HepG2 (cell line): ENCODE results near the gene PCED1B. TPM values are rescaled to one million over a fixed set of nuclear protein-coding genes. Genes with fewer than 3 reads are reported as not detected.

Experiments used
- ATAC-seq: fragments of 200-7000 bp; cut with Tn5 transposase; 3 replicates; pipeline ENCODE4 v1.9.1; 2020; ENCODE audit warnings: mild to moderate bottlenecking, moderate library complexity
- BruUV-seq: library from RNA; stranded (reverse); fragments of 400-500 nt; replicated peaks from 2 replicates; lab custom pipeline; 2021; lab: Mats Ljungman, UMichigan
- CTCF ChIA-PET: fragments of 300-600 bp; formaldehyde crosslinking; extraction: SDS; loops from one replicate; lab custom pipeline; 2021; ENCODE audit warnings: low total read pairs, inconsistent platforms, low intra/inter-chr PET ratio; lab: Yijun Ruan, JAX
- POLR2A ChIA-PET: fragments of 350-600 bp; sonication (Branson Sonifier 250); formaldehyde crosslinking; loops from one replicate; lab custom pipeline; 2020; ENCODE audit warnings: antibody characterized with exemption, inconsistent platforms; lab: Yijun Ruan, JAX
- DNase-seq: peaks from one replicate; pipeline ENCODE4 v3.0.0-alpha.2; 2015; ENCODE audit warnings: low spot score
- FAIRE-seq: peaks from 3 replicates; lab custom pipeline; 2011; peaks lifted over from hg19 to GRCh38; lab: Jason Lieb, UNC
- H2AFZ ChIP-seq: one replicate; pipeline ENCODE4 v1.6.1; 2011; ENCODE audit warnings: low read length, inconsistent platforms
- H3K27ac ChIP-seq: fragments of 300-600 bp; 3 replicates; pipeline ENCODE4 v1.8.0; 2011; ENCODE audit warnings: mixed run types, mild to moderate bottlenecking, mixed read lengths, low read length, inconsistent platforms; ENCODE audit not compliant: insufficient read depth; ENCODE audit errors: extremely low read length
- H3K27me3 ChIP-seq, 2 experiments: fragments of 200-600 bp in 1 of 2; 2 replicates in 1 of 2; 3 replicates in 1 of 2; pipeline versions ENCODE4 v1.6.0 to v1.8.0; 2011; ENCODE audit warnings: low read length in 2 of 2, mild to moderate bottlenecking in 2 of 2, moderate library complexity in 2 of 2, inconsistent platforms in 1 of 2; ENCODE audit not compliant: insufficient read depth in 2 of 2, control insufficient read depth in 1 of 2
- H3K36me3 ChIP-seq, 2 experiments: fragments of 200-600 bp in 1 of 2; replicated peaks in 1 of 2; 2 replicates in 1 of 2; 3 replicates in 1 of 2; pipeline versions ENCODE4 v1.5.1 to v1.8.0; 2011; ENCODE audit warnings: low read length in 2 of 2, inconsistent platforms in 1 of 2; ENCODE audit not compliant: insufficient read depth in 2 of 2, control insufficient read depth in 1 of 2
- H3K4me1 ChIP-seq: 2 replicates; pipeline ENCODE4 v1.5.1; 2012; ENCODE audit warnings: low read length, inconsistent platforms; ENCODE audit not compliant: insufficient read depth
- H3K4me2 ChIP-seq: 2 replicates; pipeline ENCODE4 v1.6.0; 2011; ENCODE audit warnings: low read depth, low read length, inconsistent platforms
- H3K4me3 ChIP-seq, 3 experiments: fragments of 200-600 bp in 1 of 3; sonication (generic), shearing (Covaris generic) in 1 of 3; replicated peaks in 1 of 3; 2 replicates each; pipeline ENCODE4 v1.5.1; 2011 to 2016; ENCODE audit warnings: low read length in 3 of 3, inconsistent platforms in 2 of 3, low read depth in 2 of 3, mild to moderate bottlenecking in 2 of 3, control low read depth in 1 of 3, mixed read lengths in 1 of 3; ENCODE audit not compliant: insufficient read depth in 1 of 3
- H3K79me2 ChIP-seq: one replicate; pipeline ENCODE4 v1.6.1; 2011; ENCODE audit warnings: low read length, inconsistent platforms; ENCODE audit not compliant: insufficient read depth
- H3K9ac ChIP-seq: 2 replicates; pipeline ENCODE4 v1.6.0; 2011; ENCODE audit warnings: mild to moderate bottlenecking, low read depth, low read length, inconsistent platforms; ENCODE audit not compliant: insufficient read depth
- H3K9me3 ChIP-seq: 2 replicates; pipeline ENCODE4 v1.5.1; 2012; ENCODE audit warnings: mild to moderate bottlenecking, low read length
- H4K20me1 ChIP-seq: 2 replicates; pipeline ENCODE4 v1.6.0; 2011; ENCODE audit warnings: inconsistent platforms, mild to moderate bottlenecking, low read length, moderate library complexity; ENCODE audit not compliant: insufficient read depth
- MTF2 ChIP-seq: sonication (generic); formaldehyde crosslinking; IDR thresholded peaks from 2 replicates; pipeline ENCODE4 v1.5.0; 2020; ENCODE audit warnings: missing genetic modification reagents, borderline replicate concordance
- NFKBIZ ChIP-seq: IDR thresholded peaks from 2 replicates; pipeline ENCODE4 v1.6.1; 2018; ENCODE audit warnings: missing genetic modification reagents, missing compliant biosample characterization
- PCBP1 ChIP-seq: fragments of 200-400 bp; formaldehyde crosslinking; IDR thresholded peaks from 2 replicates; pipeline ENCODE4 v1.6.1; 2017; ENCODE audit warnings: mild to moderate bottlenecking, low read depth, low read length, borderline replicate concordance
- ZNF501 ChIP-seq: sonication (generic); formaldehyde crosslinking; IDR thresholded peaks from 2 replicates; pipeline ENCODE4 v1.5.1; 2020; ENCODE audit warnings: mild to moderate bottlenecking, moderate library complexity, missing genetic modification reagents
- in situ Hi-C: cut with HindIII; loops from 2 replicates; pipeline ENCODE4 v1.10.0; 2017; ENCODE audit warnings: low pct_unique_long_range_greater_than_20kb; ENCODE audit not compliant: extremely low pct_ligation_motif_present
- intact Hi-C: fragments of 100-400 bp; cut with micrococcal nuclease; formaldehyde crosslinking; loops from one replicate; pipeline ENCODE4 v1.10.0; 2022; ENCODE audit not compliant: unreplicated experiment
- polyA plus RNA-seq, 8 experiments: library from polyadenylated mRNA; depleted of rRNA in 3 of 8; stranded (reverse) in 7 of 8; unstranded in 1 of 8; fragments of >200 nt; fragmentation: Illumina TruSeq in 4 of 8; extraction: Trizol in 4 of 8; gene quantifications; 2 replicates each; pipeline versions ENCODE4 v1.2.1 to v1.2.3, GENCODE V29; 2011 to 2016; ENCODE audit warnings: low read depth in 4 of 8, missing spikeins in 1 of 8, mixed read lengths in 1 of 8; ENCODE audit not compliant: insufficient read depth in 1 of 8
- total RNA-seq, 5 experiments: library from RNA; depleted of rRNA; stranded (reverse); fragments of >200 nt; fragmentation: Illumina TruSeq; extraction: Trizol; gene quantifications; 2 replicates each; pipeline ENCODE4 v1.2.3, GENCODE V29; 2016; ENCODE audit warnings: low read depth in 1 of 5
- TF ChIP-seq, protein P1 (sequence below): sonication (generic); formaldehyde crosslinking; IDR thresholded peaks from 2 replicates; pipeline ENCODE4 v1.9.0; 2022; ENCODE audit warnings: missing genetic modification reagents, mild to moderate bottlenecking, borderline replicate concordance
- TF ChIP-seq, protein P2 (sequence below): sonication (generic); formaldehyde crosslinking; IDR thresholded peaks from 2 replicates; pipeline ENCODE4 v1.4.0; 2020; ENCODE audit warnings: mild to moderate bottlenecking, missing genetic modification reagents
- TF ChIP-seq, protein P3 (sequence below): sonication (generic); formaldehyde crosslinking; IDR thresholded peaks from 2 replicates; pipeline ENCODE4 v1.5.0; 2020; ENCODE audit warnings: missing genetic modification reagents, mild to moderate bottlenecking, borderline replicate concordance

The PCED1B gene
- total and polyA plus RNA-seq, 2 of the 13 experiments (the other 11 are each of a cell fraction or from before 2014, with no cell fraction given), result 0.11 to 0.37 TPM

DNA sequence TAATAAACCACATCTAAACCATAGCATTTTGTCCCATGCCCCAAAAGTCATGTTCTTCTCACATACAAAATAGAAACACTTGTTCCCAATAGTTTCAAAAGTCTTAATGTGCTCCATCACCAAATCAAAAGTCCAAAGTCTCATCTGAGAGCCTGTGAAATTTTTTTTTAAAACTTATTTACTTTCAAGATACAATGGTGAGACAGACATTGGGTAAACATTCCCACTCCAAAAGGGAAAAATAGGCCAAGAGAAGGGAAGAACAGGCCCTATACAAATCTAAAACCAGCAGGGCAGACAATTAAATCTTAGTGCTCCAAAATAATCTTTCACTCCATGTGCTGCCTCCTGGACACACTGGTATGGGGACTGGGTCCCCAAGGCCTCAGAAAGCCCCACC, 84.7 kb downstream of the PCED1B start:
- H2AFZ ChIP-seq, result no peak overlapping the region
- no peak for DNase-seq
- no peak for TF ChIP-seq MTF2 (CRISPR knock-in tag)
- TF ChIP-seq, protein P1, sequence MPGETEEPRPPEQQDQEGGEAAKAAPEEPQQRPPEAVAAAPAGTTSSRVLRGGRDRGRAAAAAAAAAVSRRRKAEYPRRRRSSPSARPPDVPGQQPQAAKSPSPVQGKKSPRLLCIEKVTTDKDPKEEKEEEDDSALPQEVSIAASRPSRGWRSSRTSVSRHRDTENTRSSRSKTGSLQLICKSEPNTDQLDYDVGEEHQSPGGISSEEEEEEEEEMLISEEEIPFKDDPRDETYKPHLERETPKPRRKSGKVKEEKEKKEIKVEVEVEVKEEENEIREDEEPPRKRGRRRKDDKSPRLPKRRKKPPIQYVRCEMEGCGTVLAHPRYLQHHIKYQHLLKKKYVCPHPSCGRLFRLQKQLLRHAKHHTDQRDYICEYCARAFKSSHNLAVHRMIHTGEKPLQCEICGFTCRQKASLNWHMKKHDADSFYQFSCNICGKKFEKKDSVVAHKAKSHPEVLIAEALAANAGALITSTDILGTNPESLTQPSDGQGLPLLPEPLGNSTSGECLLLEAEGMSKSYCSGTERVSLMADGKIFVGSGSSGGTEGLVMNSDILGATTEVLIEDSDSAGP (CRISPR knock-in tag), result no peak
- TF ChIP-seq PCBP1, result no peak
- TF ChIP-seq, protein P2, sequence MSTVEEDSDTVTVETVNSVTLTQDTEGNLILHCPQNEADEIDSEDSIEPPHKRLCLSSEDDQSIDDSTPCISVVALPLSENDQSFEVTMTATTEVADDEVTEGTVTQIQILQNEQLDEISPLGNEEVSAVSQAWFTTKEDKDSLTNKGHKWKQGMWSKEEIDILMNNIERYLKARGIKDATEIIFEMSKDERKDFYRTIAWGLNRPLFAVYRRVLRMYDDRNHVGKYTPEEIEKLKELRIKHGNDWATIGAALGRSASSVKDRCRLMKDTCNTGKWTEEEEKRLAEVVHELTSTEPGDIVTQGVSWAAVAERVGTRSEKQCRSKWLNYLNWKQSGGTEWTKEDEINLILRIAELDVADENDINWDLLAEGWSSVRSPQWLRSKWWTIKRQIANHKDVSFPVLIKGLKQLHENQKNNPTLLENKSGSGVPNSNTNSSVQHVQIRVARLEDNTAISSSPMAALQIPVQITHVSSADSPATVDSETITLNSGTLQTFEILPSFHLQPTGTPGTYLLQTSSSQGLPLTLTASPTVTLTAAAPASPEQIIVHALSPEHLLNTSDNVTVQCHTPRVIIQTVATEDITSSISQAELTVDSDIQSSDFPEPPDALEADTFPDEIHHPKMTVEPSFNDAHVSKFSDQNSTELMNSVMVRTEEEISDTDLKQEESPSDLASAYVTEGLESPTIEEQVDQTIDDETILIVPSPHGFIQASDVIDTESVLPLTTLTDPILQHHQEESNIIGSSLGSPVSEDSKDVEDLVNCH (CRISPR knock-in tag), result no peak
- TF ChIP-seq, protein P3, sequence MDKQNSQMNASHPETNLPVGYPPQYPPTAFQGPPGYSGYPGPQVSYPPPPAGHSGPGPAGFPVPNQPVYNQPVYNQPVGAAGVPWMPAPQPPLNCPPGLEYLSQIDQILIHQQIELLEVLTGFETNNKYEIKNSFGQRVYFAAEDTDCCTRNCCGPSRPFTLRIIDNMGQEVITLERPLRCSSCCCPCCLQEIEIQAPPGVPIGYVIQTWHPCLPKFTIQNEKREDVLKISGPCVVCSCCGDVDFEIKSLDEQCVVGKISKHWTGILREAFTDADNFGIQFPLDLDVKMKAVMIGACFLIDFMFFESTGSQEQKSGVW (CRISPR knock-in tag), result no peak
- TF ChIP-seq ZNF501 (CRISPR knock-in tag), result no peak
- TF ChIP-seq NFKBIZ (CRISPR knock-in tag), result no peak
- intact Hi-C loops (no loop called here), in situ Hi-C loops (no loop called here)
- no peaks in the 10 kb centered on the region for H3K9me3 ChIP-seq
- POLR2A ChIA-PET, result no interaction called here
- H3K27me3 ChIP-seq, result no peaks in the 10 kb centered on the region
- no TSS peak for BruUV-seq
- no peak for ATAC-seq
- H3K36me3 ChIP-seq, result no peaks in the 10 kb centered on the region
- no peak overlapping the region for H3K4me3 ChIP-seq
- no peak for FAIRE-seq
- CTCF ChIA-PET, result no interaction called here
- no peaks in the 10 kb centered on the region for H3K79me2 ChIP-seq
- H3K4me2 ChIP-seq, result no peak overlapping the region
- H3K27ac ChIP-seq, result no peak overlapping the region
- no peaks in the 10 kb centered on the region for H4K20me1 ChIP-seq
- H3K4me1 ChIP-seq, result no peaks in the 10 kb centered on the region
- no peak overlapping the region for H3K9ac ChIP-seq
